Panc1 (cell line): ENCODE results near the gene DLEU7. TPM values are rescaled to one million over a fixed set of nuclear protein-coding genes. Genes with fewer than 3 reads are reported as not detected.

Experiments
- ATAC-seq: fragments of 200-7000 bp; cut with Tn5 transposase; 2 replicates; pipeline ENCODE4 v1.9.1; 2020; ENCODE audit warnings: mild to moderate bottlenecking, moderate library complexity
- BruUV-seq: library from RNA; stranded (reverse); fragments of 400-500 nt; replicated peaks from 2 replicates; lab custom pipeline; 2021; lab: Mats Ljungman, UMichigan
- CTCF ChIA-PET: fragments of 300-600 bp; sonication (Branson Sonifier 250); formaldehyde crosslinking; loops from one replicate; lab custom pipeline; 2022; ENCODE audit warnings: antibody characterized with exemption; lab: Charles Lee
- POLR2A ChIA-PET: fragments of 300-600 bp; sonication (Branson Sonifier 250); formaldehyde crosslinking; loops from one replicate; lab custom pipeline; 2022; ENCODE audit warnings: antibody characterized with exemption; lab: Charles Lee
- DNase-seq: peaks from one replicate; pipeline ENCODE4 v3.0.0-alpha.2; 2010; ENCODE audit warnings: low read depth, low spot score
- H3K27ac ChIP-seq: 2 replicates; pipeline ENCODE4 v1.5.1; 2011; ENCODE audit warnings: mild to moderate bottlenecking, low read length, inconsistent platforms
- H3K27me3 ChIP-seq: fragments of 200-500 bp; sonication (Bioruptor generic); 2 replicates; pipeline ENCODE4 v1.6.0; 2014; ENCODE audit warnings: low read length, inconsistent platforms; ENCODE audit not compliant: control insufficient read depth, insufficient read depth
- H3K36me3 ChIP-seq: fragments of 200-500 bp; sonication (Bioruptor generic); 2 replicates; pipeline ENCODE4 v1.5.1; 2014; ENCODE audit warnings: inconsistent platforms, mild to moderate bottlenecking, low read length, moderate library complexity; ENCODE audit not compliant: control insufficient read depth, insufficient read depth
- H3K4me1 ChIP-seq: 2 replicates; pipeline ENCODE4 v1.5.1; 2011; ENCODE audit warnings: inconsistent platforms, mild to moderate bottlenecking, low read length, moderate library complexity; ENCODE audit not compliant: control insufficient read depth, insufficient read depth
- H3K4me3 ChIP-seq, 2 experiments: 2 replicates each; pipeline ENCODE4 v1.5.1; 2011 to 2012; ENCODE audit warnings: low read depth in 2 of 2, low read length in 2 of 2, mild to moderate bottlenecking in 2 of 2, inconsistent platforms in 1 of 2, moderate library complexity in 1 of 2
- H3K9me3 ChIP-seq: fragments of 200-500 bp; sonication (Bioruptor generic); 2 replicates; pipeline ENCODE4 v1.5.1; 2014; ENCODE audit warnings: low read depth, mild to moderate bottlenecking, inconsistent platforms, low read length, moderate library complexity; ENCODE audit not compliant: control insufficient read depth, insufficient read depth
- CTCF ChIP-seq: fragments of 450-650 bp; IDR thresholded peaks from 2 replicates; pipeline ENCODE4 v1.5.1; 2017; ENCODE audit warnings: mild to moderate bottlenecking
- POLR2AphosphoS5 ChIP-seq: IDR thresholded peaks from 2 replicates; pipeline ENCODE4 v1.6.1; 2012; ENCODE audit warnings: mild to moderate bottlenecking, low read depth, low read length, moderate library complexity
- REST ChIP-seq, 2 experiments: IDR thresholded peaks; 2 replicates each; pipeline ENCODE4 v1.6.1; 2011 to 2012; ENCODE audit warnings: low read depth in 2 of 2, control low read depth in 1 of 2, low read length in 1 of 2, mild to moderate bottlenecking in 1 of 2, moderate library complexity in 1 of 2; ENCODE audit not compliant: insufficient read depth in 1 of 2
- SIN3A ChIP-seq: IDR thresholded peaks from 2 replicates; pipeline ENCODE4 v1.6.1; 2012; ENCODE audit warnings: low read depth, mild to moderate bottlenecking, low read length, moderate library complexity, borderline replicate concordance; ENCODE audit not compliant: insufficient read depth
- TCF7L2 ChIP-seq: IDR thresholded peaks from 2 replicates; pipeline ENCODE4 v1.6.1; 2011; ENCODE audit warnings: mild to moderate bottlenecking, low read depth, low read length, inconsistent platforms
- in situ Hi-C: cut with HindIII; loops from 2 replicates; pipeline ENCODE4 v1.10.0; 2016; ENCODE audit warnings: low sequenced_read_pairs, low pct_unique_long_range_greater_than_20kb
- intact Hi-C: fragments of 100-400 bp; cut with micrococcal nuclease; formaldehyde crosslinking; loops from one replicate; pipeline ENCODE4 v1.10.0; 2022; ENCODE audit not compliant: unreplicated experiment
- total RNA-seq: library from RNA; stranded (reverse); gene quantifications from one replicate; pipeline ENCODE4 v1.2.1, GENCODE V29; 2021; ENCODE audit not compliant: unreplicated experiment

DLEU7 gene
- total RNA-seq, 1 experiment from 2014 or later: not detected

GRCh38 chr13:50809133-50810090 is 34.1 kb downstream of the DLEU7 start:
- CTCF ChIA-PET: no interaction called here
- TF ChIP-seq POLR2AphosphoS5: no peak
- no peak for TF ChIP-seq SIN3A
- TF ChIP-seq REST (IDR thresholded peaks at IDR 0.05; ENCODE audit: insufficient read depth in 1 of 2, low read depth in 2 of 2, low read length in 1 of 2): no peak
- no peak for TF ChIP-seq CTCF
- no peak for TF ChIP-seq TCF7L2
- POLR2A ChIA-PET: no interaction called here

GRCh38 chr13:50805805-50806204 is 37.7 kb downstream of the DLEU7 start:
- Histone ChIP-seq H3K27me3 (no peaks in the 10 kb centered on the region), H3K36me3 (no peaks in the 10 kb centered on the region), H3K27ac (no peak overlapping the region), H3K4me1 (peaks cover 3% of the 10 kb centered on the region; the same call in 1 of the 2 replicates), H3K9me3 (no peaks in the 10 kb centered on the region; the same call in 1 of the 2 replicates), H3K4me3 (no peak overlapping the region)
- intact Hi-C loops: loop anchor here (10.0 kb wide), 1 partner anchor 721 kb away; no protein-coding TSS in a partner anchor
- no TSS peak for BruUV-seq
- TF ChIP-seq TCF7L2 (no peak), REST (IDR thresholded peaks at IDR 0.05; ENCODE audit: insufficient read depth in 1 of 2, low read depth in 2 of 2, low read length in 1 of 2) (no peak), CTCF (peak; percentile 11; the same call in 1 of the 2 replicates), POLR2AphosphoS5 (no peak), SIN3A (no peak)
- POLR2A ChIA-PET: no interaction called here
- no peak for ATAC-seq
- in situ Hi-C loops: no loop called here
- DNase-seq: no peak
- CTCF ChIA-PET: interaction anchor here (0.5 to 1.0 kb wide), 5 partner anchors 67 to 830 kb away, joined by 3 to 10 read pairs (median 4); no protein-coding TSS in a partner anchor

More at GRCh38 chr13:50809133-50810090, 34.1 kb downstream of the DLEU7 start:
- in situ Hi-C loops: no loop called here
- Histone ChIP-seq H3K9me3 (no peaks in the 10 kb centered on the region; the same call in 1 of the 2 replicates), H3K27ac (no peak overlapping the region), H3K27me3 (no peaks in the 10 kb centered on the region), H3K36me3 (no peaks in the 10 kb centered on the region), H3K4me3 (no peak overlapping the region), H3K4me1 (no peaks in the 10 kb centered on the region)
- no peak for ATAC-seq
- no TSS peak for BruUV-seq
- no peak for DNase-seq
- intact Hi-C loops: loop anchor here (10.0 kb wide), 2 partner anchors 85 to 725 kb away; no protein-coding TSS in a partner anchor
